Spleen (tissue), 11 donors: ENCODE data around the gene NIBAN1. TPM values are rescaled to one million over a fixed set of nuclear protein-coding genes. Genes with fewer than 3 reads are reported as not detected.
"Not testable (repeated sequence)": the region's sequence is repeated elsewhere in the genome, so short reads cannot be mapped to it uniquely, and the experiment has no call there.

Experiments used
- DNase-seq: peaks from one replicate; pipeline ENCODE4 v3.0.0-alpha.2; 2020
- H3K27ac ChIP-seq, 8 donors: fragments of 200-600 bp; sonication (generic) in 7 of 8; 1 replicate in 4 of 8; 2 replicates in 4 of 8; pipeline versions ENCODE4 v1.5.0 to v1.8.0; 2016 to 2021; ENCODE audit warnings: inconsistent platforms in 4 of 8, mild to moderate bottlenecking in 4 of 8, moderate library complexity in 1 of 8
- H3K27me3 ChIP-seq, 7 donors: fragments of 200-600 bp; sonication (generic) in 6 of 7; replicated peaks in 1 of 7; 1 replicate in 4 of 7; 2 replicates in 3 of 7; pipeline versions ENCODE4 v1.5.0 to v1.8.0; 2016 to 2021; ENCODE audit warnings: inconsistent platforms in 3 of 7, mild to moderate bottlenecking in 1 of 7
- H3K36me3 ChIP-seq, 6 donors: fragments of 200-600 bp; sonication (generic) in 5 of 6; 1 replicate in 4 of 6; 2 replicates in 2 of 6; pipeline versions ENCODE4 v1.5.0 to v1.8.0; 2016 to 2021; ENCODE audit warnings: inconsistent platforms in 2 of 6
- H3K4me1 ChIP-seq, 6 donors: fragments of 200-600 bp; sonication (generic) in 5 of 6; 1 replicate in 3 of 6; 2 replicates in 3 of 6; pipeline versions ENCODE4 v1.5.0 to v1.8.0; 2016 to 2021; ENCODE audit warnings: inconsistent platforms in 3 of 6
- H3K4me3 ChIP-seq, 8 donors: fragments of 200-600 bp; sonication (generic) in 7 of 8; 1 replicate in 4 of 8; 2 replicates in 4 of 8; pipeline versions ENCODE4 v1.5.0 to v1.8.0; 2016 to 2021; ENCODE audit warnings: inconsistent platforms in 4 of 8, mild to moderate bottlenecking in 4 of 8, moderate library complexity in 2 of 8
- H3K9me3 ChIP-seq, 8 donors: fragments of 200-600 bp; sonication (generic) in 7 of 8; 1 replicate in 4 of 8; 2 replicates in 4 of 8; pipeline versions ENCODE4 v1.5.0 to v1.8.0; 2016 to 2021; ENCODE audit warnings: inconsistent platforms in 4 of 8
- CTCF ChIP-seq, 11 experiments: fragments of 200-600 bp in 7 of 11; fragments of 450-650 bp in 4 of 11; sonication (generic) in 4 of 11; IDR thresholded peaks in 8 of 11; conservative IDR thresholded peaks in 3 of 11; 1 replicate in 7 of 11; 2 replicates in 4 of 11; pipeline versions ENCODE4 v1.4.0 to v1.8.0; 2016 to 2021; ENCODE audit warnings: antibody characterized with exemption in 11 of 11, inconsistent platforms in 4 of 11, mild to moderate bottlenecking in 1 of 11
- POLR2A ChIP-seq, 3 donors: fragments of 450-650 bp; IDR thresholded peaks; one replicate each; pipeline ENCODE4 v1.5.1; 2017; ENCODE audit warnings: antibody characterized with exemption in 3 of 3, mild to moderate bottlenecking in 1 of 3
- POLR2AphosphoS5 ChIP-seq, 3 donors: sonication (generic); formaldehyde crosslinking; IDR thresholded peaks; one replicate each; pipeline ENCODE4 v1.5.1; 2017; ENCODE audit warnings: antibody characterized with exemption in 3 of 3
- WGBS, 5 donors: extraction: QIAGEN DNeasy Blood & Tissue Kit in 3 of 5; methylation state at CpG; one replicate each; pipeline versions ENCODE4 v1.1.5 to v1.1.7; 2013 to 2018; 5-methylcytosine and 5-hydroxymethylcytosine counted together
- intact Hi-C: fragments of 100-400 bp; cut with DNase I; formaldehyde crosslinking; loops from one replicate; pipeline ENCODE4 v1.15.0; 2023; ENCODE audit warnings: low total_unique reads
- polyA plus RNA-seq, 3 donors: library from polyadenylated mRNA; stranded (reverse); fragments of 200-250 nt; gene quantifications; one replicate each; pipeline ENCODE4 v1.2.1, GENCODE V29; 2013
- total RNA-seq, 7 donors: library from RNA; depleted of rRNA in 3 of 7; stranded (reverse); fragments of >200 nt in 3 of 7; fragmentation: NEBNext Ultra II Directional in 4 of 7; extraction: Animal tissue kit (Norgen Biotek cat#: 25700) in 4 of 7; gene quantifications; one replicate each; pipeline versions ENCODE4 v1.1.0 to v1.2.1, GENCODE V29; 2016 to 2021
- donor health status: healthy with polysubstance abuse.
- donor health status: DM: no; HTN: no; CAD: no; lungs with moderate emphysema.
- donor health status: DM: no; HTN: no; CAD: no.
- donor health status: Bipolar disorder and iron deficiency.
- donor health status: healthy.
- donor health status: DM: no; HTN: no; CAD: no.
- donor health status: DM: yes; HTN: yes; CAD: no.

NIBAN1 gene
- total and polyA plus RNA-seq, 10 donors = 2.3 to 116 (median 37.5) TPM

- 62 to 76% (median 69%) methylated on average over 4 of the region's 4 CpGs for WGBS, 5 donors
- DNase-seq = no peak
- Histone ChIP-seq H3K9me3 (no peaks in the 10 kb centered on the region), H3K27ac (no peak overlapping the region), H3K4me3 (no peak overlapping the region), H3K36me3 (peaks cover 0 to 9% (median 0%) of the 10 kb centered on the region in 6 donors), H3K4me1 (peaks cover 0 to 12% (median 0%) of the 10 kb centered on the region in 6 donors), H3K27me3 (no peaks in the 10 kb centered on the region)
- no peak for TF ChIP-seq POLR2A (IDR thresholded peaks at IDR 0.05)
- no peak for TF ChIP-seq CTCF (IDR thresholded peaks at IDR 0.05 in 8 of 11, conservative IDR thresholded peaks at IDR 0.05 in 3 of 11)
- no peak for TF ChIP-seq POLR2AphosphoS5 (IDR thresholded peaks at IDR 0.05)
- intact Hi-C loops = no loop called here
These were observed 15.6 kb downstream of the NIBAN1 start for GRCh38 chr1:184958554-184959353.

- H3K4me3 ChIP-seq, H3K9me3 ChIP-seq, H3K27me3 ChIP-seq, intact Hi-C loops, H3K36me3 ChIP-seq, H3K27ac ChIP-seq, DNase-seq: not testable (repeated sequence)
- 84 to 98% (median 96%) methylated on average over 2 of the region's 2 CpGs for WGBS, 5 donors
- H3K4me1 ChIP-seq = peaks cover 0 to 13% (median 0%) of the 10 kb centered on the region in 6 donors
These were observed 16.4 kb downstream of the NIBAN1 start for GRCh38 chr1:184957901-184958300.

GRCh38 chr1:184956999-184957700 lies 17.2 kb downstream of the NIBAN1 start:
- WGBS, 5 donors = 93 to 97% (median 96%) methylated on average over 4 of the region's 4 CpGs
- intact Hi-C loops = no loop called here
- peaks cover 0 to 13% (median 0%) of the 10 kb centered on the region in 6 donors for H3K4me1 ChIP-seq
- no peak for DNase-seq
- H3K9me3 ChIP-seq = no peaks in the 10 kb centered on the region
- TF ChIP-seq POLR2A (IDR thresholded peaks at IDR 0.05) (no peak), POLR2AphosphoS5 (IDR thresholded peaks at IDR 0.05) (no peak), CTCF (IDR thresholded peaks at IDR 0.05 in 8 of 11, conservative IDR thresholded peaks at IDR 0.05 in 3 of 11) (no peak)
- no peak overlapping the region for H3K27ac ChIP-seq
- peaks cover 0 to 7% (median 0%) of the 10 kb centered on the region in 6 donors for H3K36me3 ChIP-seq
- H3K4me3 ChIP-seq = no peak overlapping the region
- H3K27me3 ChIP-seq = no peaks in the 10 kb centered on the region

GRCh38 chr1:184954232-184954995 lies 19.9 kb downstream of the NIBAN1 start:
- Histone ChIP-seq H3K36me3 (no peaks in the 10 kb centered on the region), H3K4me3 (no peak overlapping the region), H3K4me1 (peaks cover 0 to 13% (median 0%) of the 10 kb centered on the region in 6 donors), H3K27me3 (no peaks in the 10 kb centered on the region), H3K27ac (no peak overlapping the region), H3K9me3 (no peaks in the 10 kb centered on the region)
- WGBS, 5 donors = 67 to 80% (median 73%) methylated on average over 4 of the region's 4 CpGs
- intact Hi-C loops = no loop called here
- no peak for TF ChIP-seq POLR2AphosphoS5 (IDR thresholded peaks at IDR 0.05)
- TF ChIP-seq POLR2A (IDR thresholded peaks at IDR 0.05) = no peak
- TF ChIP-seq CTCF (IDR thresholded peaks at IDR 0.05 in 8 of 11, conservative IDR thresholded peaks at IDR 0.05 in 3 of 11) = no peak
- no peak for DNase-seq
